HT1080 (cell line): Measurements from ENCODE around the gene SNAPC5. TPM values are rescaled to one million over a fixed set of nuclear protein-coding genes. Genes with fewer than 3 reads are reported as not detected.
A peak's percentile ranks its signal among the peaks of the same experiment; 100 is the strongest.

ENCODE experiments used
- DNase-seq: peaks from one replicate; pipeline ENCODE4 v3.0.0-alpha.2; 2015; ENCODE audit warnings: low read depth
- small RNA-seq: library from RNA; depleted of rRNA; stranded (forward); fragments of <200 nt; gene quantifications from one replicate; pipeline ENCODE3, GENCODE V24; 2014
- total RNA-seq: library from RNA; depleted of rRNA; stranded (reverse); fragments of >200 nt; shearing (Covaris generic); gene quantifications from 2 replicates; pipeline ENCODE4 v1.2.3, GENCODE V29; 2014; rRNA removed

Gene SNAPC5
- total RNA-seq, 1 experiment from 2014 or later: 15.6 TPM

GRCh38 chr15:66459818-66460615 is 37.5 kb downstream of the SNAPC5 start:
- DNase-seq: peak; percentile 58

GRCh38 chr15:66456211-66456610 is 41.4 kb downstream of the SNAPC5 start:
- no peak for DNase-seq

GRCh38 chr15:66454143-66454542 is 43.4 kb downstream of the SNAPC5 start:
- DNase-seq: peak; percentile 20

- no peak for DNase-seq
These were observed 44.5 kb downstream of the SNAPC5 start for GRCh38 chr15:66452971-66453580.

- no peak for DNase-seq
These were observed 45.1 kb downstream of the SNAPC5 start for GRCh38 chr15:66452420-66452819.

Small RNA genes within 50 kb of the gene (small RNA-seq; reads per million reads assigned to genes)
- gene MIR4512: not detected
- gene RF01159: not detected
- not detected for gene SNORD16
- gene SNORD18A: not detected
- not detected for gene SNORD18B
- gene SNORD18C: not detected

Other genes starting within 250 kb of the SNAPC5 start
- gene MEGF11, start 244.0 kb downstream of the SNAPC5 start, total RNA-seq: 0.07 and 0.11 TPM in 2 replicates
- 21.1 and 21.3 TPM in 2 replicates for gene DIS3L, start 204.2 kb downstream of the SNAPC5 start, total RNA-seq
- 21.9 TPM in 2 replicates for gene TIPIN, start 141.1 kb downstream of the SNAPC5 start, total RNA-seq
- 53.2 and 63.5 TPM in 2 replicates for gene MAP2K1, start 110.8 kb downstream of the SNAPC5 start, total RNA-seq
- 5,680 and 5,951 TPM in 2 replicates for gene RPL4, start 7.1 kb upstream of the SNAPC5 start, total RNA-seq
- 56.8 and 57.3 TPM in 2 replicates for gene ZWILCH, start 7.6 kb upstream of the SNAPC5 start, total RNA-seq
- gene LCTL, start 68.2 kb upstream of the SNAPC5 start, total RNA-seq: 14.5 and 14.6 TPM in 2 replicates
- 6.9 and 8.5 TPM in 2 replicates for gene SMAD6, start 204.5 kb upstream of the SNAPC5 start, total RNA-seq